NCI-H1694 (cell line): Measurements from ENCODE around the gene TMEM141.
A peak's percentile ranks its signal among the peaks of the same experiment; 100 is the strongest.
"Not testable (repeated sequence)": the region's sequence is repeated elsewhere in the genome, so short reads cannot be mapped to it uniquely, and the experiment has no call there.

Experiments
- DNase-seq: peaks from one replicate; lab custom pipeline; 2025; lab: John Stamatoyannopoulos, UW

Gene TMEM141

GRCh38 chr9:136794281-136794999, 3.3 kb downstream of the TMEM141 start:
- DNase-seq = no peak

GRCh38 chr9:136795000-136795348, 3.8 kb downstream of the TMEM141 start:
- no peak for DNase-seq

- DNase-seq = no peak
Observed at GRCh38 chr9:136796238-136796774, 5.2 kb downstream of the TMEM141 start, which contains the start of gene CCDC183. Gene CCDC183 (plus strand): TSS chr9:136796338. CDS start chr9:136796398, 60 bp downstream.

GRCh38 chr9:136796775-136797347, 5.7 kb downstream of the TMEM141 start:
- DNase-seq = not testable (repeated sequence)

- DNase-seq = no peak
Observed at GRCh38 chr9:136798708-136799078, 7.5 kb downstream of the TMEM141 start.

GRCh38 chr9:136799079-136799853, 8.1 kb downstream of the TMEM141 start:
- DNase-seq = no peak

GRCh38 chr9:136799854-136800657, 8.9 kb downstream of the TMEM141 start:
- peak; percentile 48 for DNase-seq

GRCh38 chr9:136802321-136802720, 11.2 kb downstream of the TMEM141 start:
- DNase-seq = no peak

GRCh38 chr9:136803009-136803550, 11.9 kb downstream of the TMEM141 start:
- not testable (repeated sequence) for DNase-seq

- no peak for DNase-seq
Observed at GRCh38 chr9:136803551-136804508, 12.7 kb downstream of the TMEM141 start.

- DNase-seq = no peak
Observed at GRCh38 chr9:136804509-136805206, 13.5 kb downstream of the TMEM141 start.

- no peak for DNase-seq
Observed at GRCh38 chr9:136805207-136805740, 14.1 kb downstream of the TMEM141 start.

- no peak for DNase-seq
Observed at GRCh38 chr9:136806067-136806466, 14.9 kb downstream of the TMEM141 start.

- no peak for DNase-seq
Observed at GRCh38 chr9:136806631-136807201, 15.6 kb downstream of the TMEM141 start.

GRCh38 chr9:136807281-136808074, 16.3 kb downstream of the TMEM141 start, which contains the start of gene RABL6:
Gene RABL6 (plus strand): TSS chr9:136807948. CDS start chr9:136808197, 249 bp downstream.
- no peak for DNase-seq

GRCh38 chr9:136808075-136808805, 17.1 kb downstream of the TMEM141 start:
- DNase-seq = no peak

GRCh38 chr9:136808806-136809158, 17.6 kb downstream of the TMEM141 start:
- DNase-seq = no peak
